Effector memory CD4-positive, alpha-beta T cell (primary cell): Measurements from ENCODE around the gene GRIK5.

ENCODE experiments used
- DNase-seq, 3 donors: peaks; one replicate each; pipeline ENCODE4 v3.0.0-alpha.2; 2020
- H3K27ac ChIP-seq: 2 replicates; pipeline ENCODE4 v1.7.0; 2013; ENCODE audit warnings: mild to moderate bottlenecking, low read length, moderate library complexity; ENCODE audit not compliant: insufficient read depth, poor library complexity, severe bottlenecking
- H3K27me3 ChIP-seq: replicated peaks from 2 replicates; pipeline ENCODE4 v1.7.0; 2013; ENCODE audit warnings: mild to moderate bottlenecking, low read length; ENCODE audit not compliant: insufficient read depth, control insufficient read depth, poor library complexity, severe bottlenecking
- H3K36me3 ChIP-seq: 2 replicates; pipeline ENCODE4 v1.7.0; 2013; ENCODE audit warnings: mild to moderate bottlenecking, low read length, moderate library complexity; ENCODE audit not compliant: control insufficient read depth, insufficient read depth
- H3K4me1 ChIP-seq: 2 replicates; pipeline ENCODE4 v1.7.0; 2013; ENCODE audit warnings: low read length, mild to moderate bottlenecking; ENCODE audit not compliant: control insufficient read depth, insufficient read depth, poor library complexity, severe bottlenecking
- H3K4me3 ChIP-seq: 2 replicates; pipeline ENCODE4 v1.7.0; 2013; ENCODE audit warnings: low read length, low read depth, mild to moderate bottlenecking; ENCODE audit not compliant: insufficient read depth, poor library complexity, severe bottlenecking
- H3K9me3 ChIP-seq: 2 replicates; pipeline ENCODE4 v1.7.0; 2013; ENCODE audit warnings: mild to moderate bottlenecking, low read length, moderate library complexity; ENCODE audit not compliant: control insufficient read depth

Gene GRIK5

DNA sequence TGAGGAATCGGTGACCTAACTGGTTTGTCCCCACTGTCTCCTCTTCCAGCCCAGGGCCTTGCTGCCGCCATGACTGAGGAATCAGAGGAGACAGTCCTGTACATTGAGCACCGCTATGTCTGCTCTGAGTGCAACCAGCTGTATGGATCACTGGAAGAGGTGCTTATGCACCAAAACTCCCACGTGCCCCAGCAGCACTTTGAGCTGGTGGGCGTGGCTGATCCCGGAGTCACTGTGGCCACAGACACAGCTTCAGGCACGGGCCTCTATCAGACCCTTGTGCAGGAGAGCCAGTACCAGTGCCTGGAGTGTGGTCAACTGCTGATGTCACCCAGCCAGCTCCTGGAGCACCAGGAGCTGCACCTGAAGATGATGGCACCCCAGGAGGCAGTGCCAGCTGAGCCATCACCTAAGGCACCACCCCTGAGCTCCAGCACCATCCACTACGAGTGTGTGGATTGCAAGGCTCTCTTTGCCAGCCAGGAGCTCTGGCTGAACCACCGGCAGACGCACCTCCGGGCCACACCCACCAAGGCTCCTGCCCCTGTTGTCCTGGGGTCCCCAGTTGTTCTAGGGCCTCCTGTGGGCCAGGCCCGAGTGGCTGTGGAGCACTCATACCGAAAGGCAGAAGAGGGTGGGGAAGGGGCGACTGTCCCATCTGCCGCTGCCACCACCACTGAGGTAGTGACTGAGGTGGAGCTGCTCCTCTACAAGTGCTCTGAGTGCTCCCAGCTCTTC, 8.7 kb upstream of the GRIK5 start:
- peaks cover 38% of the 10 kb centered on the region for H3K36me3 ChIP-seq
- no peak overlapping the region for H3K27ac ChIP-seq
- no peak overlapping the region for H3K4me3 ChIP-seq
- DNase-seq: no peak
- no peaks in the 10 kb centered on the region for H3K27me3 ChIP-seq
- H3K4me1 ChIP-seq: peaks cover 15% of the 10 kb centered on the region
- H3K9me3 ChIP-seq: no peaks in the 10 kb centered on the region

DNA sequence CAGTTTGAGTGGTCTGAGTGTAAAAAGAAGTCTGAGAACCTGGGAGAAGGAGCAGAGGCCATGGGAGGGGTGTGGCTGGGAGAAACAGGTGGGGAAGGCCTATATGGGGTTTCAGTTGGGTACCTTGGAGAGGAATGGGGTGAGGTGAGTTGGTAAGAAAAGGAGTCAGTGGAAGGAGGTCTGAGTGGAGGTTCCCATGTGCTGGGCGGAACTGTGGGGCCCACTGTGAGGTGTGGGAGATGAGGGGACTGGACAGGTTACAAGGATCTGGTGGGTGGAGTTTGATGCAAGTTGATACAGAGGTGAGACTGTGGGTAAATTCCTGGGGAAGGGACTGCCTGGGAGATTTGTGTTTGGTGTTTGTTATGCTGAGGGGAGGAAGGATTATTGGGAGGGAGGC, 8.1 kb upstream of the GRIK5 start:
- H3K36me3 ChIP-seq: peaks cover 38% of the 10 kb centered on the region
- no peaks in the 10 kb centered on the region for H3K9me3 ChIP-seq
- no peak for DNase-seq
- H3K4me3 ChIP-seq: no peak overlapping the region
- peak overlapping the region; percentile 99 for H3K27ac ChIP-seq
- H3K4me1 ChIP-seq: peaks cover 15% of the 10 kb centered on the region
- no peaks in the 10 kb centered on the region for H3K27me3 ChIP-seq

DNA sequence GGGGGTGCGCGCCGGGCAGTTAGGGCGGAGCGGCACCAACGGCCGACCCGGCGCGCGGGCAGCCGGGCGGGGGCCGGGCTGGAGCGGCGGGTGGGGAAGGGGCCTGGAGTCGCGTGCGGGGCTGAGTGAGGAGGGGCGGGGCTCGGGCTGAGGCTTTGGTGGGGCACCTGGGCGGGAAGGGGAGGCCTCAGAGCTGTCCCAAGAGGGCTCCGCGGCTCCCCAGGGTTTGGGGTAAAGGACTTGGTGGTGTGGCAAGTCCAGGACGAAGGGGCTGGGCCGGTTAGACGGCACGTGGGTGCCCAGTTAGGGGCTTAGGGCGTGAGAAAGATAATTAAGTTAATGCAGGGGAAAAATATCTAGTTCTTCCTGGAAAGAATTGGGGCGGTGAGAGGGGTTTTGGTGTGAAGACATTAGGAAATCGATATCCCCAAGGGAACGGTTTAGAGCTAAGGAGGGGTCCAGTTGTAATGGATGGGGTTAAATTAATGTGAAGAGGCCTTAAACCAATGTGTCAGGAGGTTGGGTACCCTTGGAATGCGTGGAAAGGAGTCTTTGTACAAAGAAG, 6.5 kb upstream of the GRIK5 start:
- H3K4me3 ChIP-seq: peak overlapping the region; percentile 77
- peaks cover 15% of the 10 kb centered on the region for H3K4me1 ChIP-seq
- no peak for DNase-seq

DNA sequence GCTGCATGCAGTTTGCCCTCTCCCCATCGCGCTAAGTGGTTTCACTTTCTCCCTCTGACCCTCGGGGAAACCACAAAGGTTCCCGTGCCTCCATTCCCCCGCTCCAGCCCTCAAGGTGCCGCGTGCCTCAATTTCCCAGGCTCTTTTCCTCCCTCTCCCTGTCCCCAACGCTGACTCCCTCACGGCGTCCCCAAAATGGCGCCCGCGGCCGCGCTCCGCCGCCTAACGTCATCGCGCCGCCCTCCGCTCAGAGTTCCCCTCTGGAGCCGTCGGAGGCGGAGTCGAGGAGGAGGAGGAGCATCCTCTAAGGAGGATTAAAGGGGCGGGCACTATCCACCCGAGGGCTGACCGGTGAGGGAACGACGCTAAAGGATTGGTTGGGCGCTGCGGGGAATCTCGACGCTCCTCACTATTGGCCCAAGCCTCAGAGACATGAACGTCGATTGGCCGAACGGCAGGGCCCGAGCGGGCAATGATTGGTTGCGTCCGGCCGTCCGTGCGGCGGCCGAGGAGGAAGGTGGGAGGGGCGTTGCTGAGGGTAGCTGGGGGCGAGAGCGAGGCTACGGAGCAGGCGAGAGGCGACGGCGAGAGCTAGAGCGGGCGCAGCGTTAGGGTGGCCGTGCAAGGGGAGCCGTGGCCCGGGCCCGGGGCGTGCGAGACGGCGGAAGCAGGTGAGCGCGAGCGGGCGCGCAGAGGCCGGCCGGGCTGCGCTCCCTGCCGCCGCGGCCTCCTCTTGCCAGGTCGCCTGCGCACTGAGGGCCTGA, 5.8 kb upstream of the GRIK5 start, which contains the start of gene ZNF574:
TSS of gene ZNF574 (plus strand) at position 551 of the 764 bp plus-strand sequence. CDS start 2,441 bp downstream, outside the sequence.
- peak within 1 kb of the TSS; percentile 99 for H3K27ac ChIP-seq
- H3K4me3 ChIP-seq: peak within 1 kb of the TSS; percentile 77
- peaks cover 15% of the 10 kb centered on the region for H3K4me1 ChIP-seq
- H3K36me3 ChIP-seq: peaks cover 28% of the 10 kb centered on the region
- peak; percentile 95 to 97 (median 96) for DNase-seq
- H3K9me3 ChIP-seq: no peaks in the 10 kb centered on the region
- no peaks in the 10 kb centered on the region for H3K27me3 ChIP-seq

More for the DNA sequence above, 6.5 kb upstream of the GRIK5 start:
- H3K36me3 ChIP-seq: peaks cover 35% of the 10 kb centered on the region
- peak overlapping the region; percentile 99 for H3K27ac ChIP-seq
- no peaks in the 10 kb centered on the region for H3K9me3 ChIP-seq
- H3K27me3 ChIP-seq: no peaks in the 10 kb centered on the region

DNA sequence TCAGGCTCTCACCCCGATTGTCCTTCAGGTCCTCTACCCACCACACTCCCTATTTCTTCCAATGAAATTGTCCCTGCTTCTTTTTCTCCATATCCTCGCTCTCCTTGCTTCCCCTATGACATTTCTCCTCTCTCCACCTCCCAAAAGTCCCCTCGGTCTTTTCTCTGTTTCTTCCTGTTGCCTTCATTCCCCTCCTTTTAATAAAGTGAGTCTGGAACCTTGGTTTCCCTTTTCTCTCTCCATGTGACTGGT, 5.3 kb upstream of the GRIK5 start:
- Histone ChIP-seq H3K36me3 (peaks cover 23% of the 10 kb centered on the region), H3K9me3 (no peaks in the 10 kb centered on the region), H3K4me1 (peaks cover 15% of the 10 kb centered on the region), H3K27me3 (no peaks in the 10 kb centered on the region), H3K4me3 (peak overlapping the region; percentile 77), H3K27ac (peak overlapping the region; percentile 99)
- no peak for DNase-seq

DNA sequence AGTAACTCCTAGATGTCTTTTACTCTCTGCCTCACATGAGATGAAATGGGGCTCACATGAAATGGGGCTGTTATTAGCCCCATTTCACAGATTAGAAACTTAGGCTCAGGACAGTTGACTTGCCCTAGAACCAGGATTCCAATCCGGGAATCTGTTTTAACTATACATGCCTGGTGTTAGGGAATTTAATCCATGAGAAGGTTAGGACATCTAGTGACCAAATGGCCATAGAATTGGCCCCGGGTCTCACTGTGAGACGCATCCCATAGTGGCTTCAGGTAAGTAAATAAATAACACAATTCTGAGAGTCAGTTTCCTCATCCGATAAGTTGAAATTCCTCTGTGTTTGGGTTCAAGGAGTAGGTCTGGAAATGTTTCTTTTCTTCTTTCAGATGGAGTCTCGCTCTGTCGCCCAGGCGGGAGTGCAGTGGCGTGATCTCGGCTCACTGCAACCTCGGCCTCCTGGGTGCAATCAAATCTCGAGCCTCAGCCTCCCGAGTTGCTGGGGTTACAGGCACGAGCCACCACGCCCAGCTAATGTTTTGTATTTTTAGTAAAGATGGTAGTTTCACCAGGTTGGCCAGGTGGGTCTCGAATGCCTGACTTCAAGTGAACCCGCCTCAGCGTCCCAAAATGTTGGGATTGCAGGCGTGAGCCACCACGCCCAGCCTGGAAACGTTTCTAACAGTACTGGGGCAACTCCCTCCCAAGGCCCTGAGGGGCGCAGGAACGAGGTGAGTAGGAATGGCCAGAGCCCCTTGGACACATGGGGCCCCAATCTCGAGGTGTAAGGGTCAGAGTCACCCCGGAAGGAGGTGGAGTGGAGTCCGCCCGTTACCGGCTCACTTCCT, 4.7 kb upstream of the GRIK5 start:
- Histone ChIP-seq H3K27ac (peak overlapping the region; percentile 99), H3K27me3 (no peaks in the 10 kb centered on the region), H3K9me3 (no peaks in the 10 kb centered on the region), H3K36me3 (peaks cover 18% of the 10 kb centered on the region), H3K4me3 (peak overlapping the region; percentile 77), H3K4me1 (peaks cover 15% of the 10 kb centered on the region)
- DNase-seq: no peak

DNA sequence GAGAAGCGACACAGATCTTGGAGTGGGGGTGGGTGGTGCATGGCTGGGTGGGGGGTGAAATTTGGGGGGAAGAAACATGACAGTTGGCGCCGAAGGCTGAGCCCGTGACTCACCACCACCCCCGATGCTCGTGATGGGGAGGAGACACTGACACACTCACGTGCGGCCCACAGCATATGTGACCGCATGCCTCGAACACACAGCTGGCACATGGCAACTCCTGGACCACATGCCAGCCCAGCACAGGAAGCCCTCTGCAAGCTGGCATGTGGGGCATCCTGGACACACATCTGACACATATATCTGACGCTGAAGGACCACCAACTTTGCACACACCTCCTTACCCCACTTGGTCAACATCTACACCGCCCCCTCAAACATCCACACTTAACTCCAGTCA, 1.2 kb upstream of the GRIK5 start:
- no peaks in the 10 kb centered on the region for H3K36me3 ChIP-seq
- no peaks in the 10 kb centered on the region for H3K9me3 ChIP-seq
- H3K27me3 ChIP-seq: peaks cover 7% of the 10 kb centered on the region
- peaks cover 3% of the 10 kb centered on the region for H3K4me1 ChIP-seq
- DNase-seq: no peak
- H3K4me3 ChIP-seq: no peak overlapping the region
- H3K27ac ChIP-seq: no peak overlapping the region

DNA sequence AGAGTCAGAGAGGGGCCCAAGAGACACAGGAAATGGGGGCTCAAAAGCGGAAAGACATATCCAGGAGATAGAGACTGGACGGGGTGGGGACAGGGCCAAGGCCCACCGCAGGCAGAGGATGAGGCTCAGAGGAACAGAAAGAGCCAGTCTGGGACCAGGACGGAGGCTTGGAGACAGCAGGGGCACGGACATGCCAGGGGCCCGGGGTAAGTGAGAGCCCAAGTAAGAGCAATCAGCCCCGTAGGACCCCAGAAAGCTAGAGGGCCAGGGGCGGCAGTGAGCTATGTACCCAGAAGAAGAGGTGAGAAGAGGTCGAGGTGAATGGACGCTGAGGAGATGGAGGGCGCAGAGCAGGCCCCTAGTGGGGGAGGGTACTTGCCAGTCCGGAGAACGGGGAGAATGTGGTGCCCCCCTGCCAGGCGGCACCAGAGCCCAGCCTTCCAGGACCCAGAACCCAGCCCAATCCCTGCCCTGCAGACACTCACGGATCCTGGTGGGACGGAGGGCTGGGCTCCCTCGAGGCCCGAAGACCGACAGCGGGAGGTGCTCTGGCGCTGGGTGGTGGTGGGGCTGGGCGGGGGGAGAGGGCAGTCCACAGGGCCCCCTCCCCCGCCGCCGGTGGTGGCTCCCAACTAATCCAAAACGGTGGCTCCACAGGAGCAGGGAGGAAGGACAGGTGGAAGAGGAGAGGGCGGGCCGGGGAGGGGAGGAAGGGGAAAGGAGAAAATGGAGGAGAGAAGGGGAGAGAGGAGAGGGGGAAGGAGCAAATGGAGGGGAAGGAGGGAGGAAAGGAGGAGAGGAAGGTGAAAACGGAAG, 1.0 kb downstream of the GRIK5 start:
- no peaks in the 10 kb centered on the region for H3K4me1 ChIP-seq
- H3K27me3 ChIP-seq: peaks cover 7% of the 10 kb centered on the region
- H3K4me3 ChIP-seq: no peak overlapping the region
- no peak overlapping the region for H3K27ac ChIP-seq
- no peak for DNase-seq
- no peaks in the 10 kb centered on the region for H3K36me3 ChIP-seq
- no peaks in the 10 kb centered on the region for H3K9me3 ChIP-seq

DNA sequence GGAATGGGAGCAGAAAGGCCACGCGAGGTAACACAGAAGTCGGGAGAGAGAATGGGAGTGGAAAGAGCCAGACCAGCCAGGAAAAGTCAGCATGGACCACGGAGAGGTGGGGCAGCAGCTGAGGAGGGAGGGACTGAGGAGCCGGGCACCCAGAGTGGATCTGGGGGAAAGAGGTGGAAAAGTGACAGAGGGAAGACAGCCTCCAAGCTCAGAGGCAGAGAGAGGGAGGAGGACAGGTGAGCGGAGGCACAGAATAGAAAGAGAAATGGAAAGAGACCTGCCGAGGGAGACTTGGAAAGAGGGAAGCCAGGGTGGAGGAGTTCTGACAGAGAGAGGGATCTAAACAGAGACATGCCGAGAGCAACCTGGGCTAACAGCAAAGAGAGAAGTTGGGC, 1.6 kb downstream of the GRIK5 start:
- Histone ChIP-seq H3K36me3 (no peaks in the 10 kb centered on the region), H3K4me1 (no peaks in the 10 kb centered on the region), H3K27ac (no peak overlapping the region), H3K9me3 (no peaks in the 10 kb centered on the region), H3K4me3 (no peak overlapping the region), H3K27me3 (peaks cover 7% of the 10 kb centered on the region)
- DNase-seq: no peak
